Measurements from ENCODE around the gene PTPN14.
A peak's percentile ranks its signal among the peaks of the same experiment; 100 is the strongest.
"Not testable (repeated sequence)": the region's sequence is repeated elsewhere in the genome, so short reads cannot be mapped to it uniquely, and the experiment has no call there.

PTPN14 gene

DNA sequence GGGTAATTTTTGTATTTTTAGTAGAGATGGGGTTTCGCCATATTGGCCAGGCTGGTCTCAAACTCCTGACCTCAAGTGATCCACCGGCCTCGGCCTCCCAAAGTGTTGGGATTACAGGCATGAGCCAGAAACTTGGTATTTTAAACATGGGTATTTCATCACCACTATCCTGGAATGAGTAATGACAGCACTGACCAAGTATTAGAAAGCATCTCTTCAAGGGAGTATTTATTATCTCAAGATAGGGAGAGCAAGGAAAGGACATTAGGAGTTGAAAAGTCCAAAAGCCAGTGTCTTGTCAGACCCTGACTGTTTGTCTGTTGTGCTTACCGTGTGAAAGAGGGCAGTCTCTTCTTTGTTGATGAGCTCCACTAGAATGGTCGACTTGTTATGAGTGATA is 156.8 kb downstream of the PTPN14 start:
- DNase-seq (ENCODE audit: low spot score) = not testable (repeated sequence)

- DNase-seq (ENCODE audit: low spot score) = no peak
These were observed 158.3 kb downstream of the PTPN14 start for GRCh38 chr1:214393086-214393485.

GRCh38 chr1:214391873-214392645 is 159.3 kb downstream of the PTPN14 start:
- no peak for DNase-seq (ENCODE audit: low spot score)

GRCh38 chr1:214389734-214390133 is 161.7 kb downstream of the PTPN14 start:
- no peak for DNase-seq (ENCODE audit: low spot score)

DNA sequence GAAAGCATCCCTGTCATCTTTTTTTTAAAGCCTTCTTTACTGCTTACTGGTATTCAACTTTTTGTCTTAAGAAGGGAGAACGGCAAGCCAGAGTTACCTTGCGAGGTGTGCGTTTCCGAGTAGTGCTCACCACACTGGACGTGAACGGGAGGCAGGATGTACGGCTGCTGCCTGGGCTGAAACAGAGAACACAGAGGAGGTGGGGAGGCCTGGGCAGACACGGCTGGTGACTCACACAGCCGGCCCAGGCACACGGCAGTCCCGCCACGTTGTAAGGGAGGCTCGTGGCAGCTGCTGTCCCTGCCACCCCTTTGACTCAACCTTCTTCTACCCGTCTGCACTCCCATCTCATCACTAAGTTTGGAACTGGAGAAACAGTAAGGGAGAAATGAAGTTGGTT is 164.7 kb downstream of the PTPN14 start:
- no peak for DNase-seq (ENCODE audit: low spot score)

DNA sequence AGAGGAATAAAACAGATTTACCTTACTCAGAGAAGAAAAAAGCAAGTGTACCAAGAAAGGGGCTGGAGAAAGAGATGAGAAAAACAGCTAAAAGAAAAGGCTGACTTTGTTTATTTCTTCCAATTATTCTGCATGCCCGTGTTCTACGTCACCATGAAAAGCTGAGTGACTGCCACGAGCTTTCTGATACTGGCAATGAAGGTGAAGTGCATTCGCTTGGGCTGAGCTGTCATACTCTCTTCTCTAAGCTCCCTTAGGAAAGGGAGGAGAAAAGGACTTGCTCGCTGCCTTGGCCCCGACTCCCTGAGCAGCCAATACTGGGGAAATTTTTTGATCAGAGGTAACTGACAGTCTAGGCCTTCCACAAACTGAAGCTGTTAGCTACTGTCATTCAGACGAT is 165.1 kb downstream of the PTPN14 start:
- DNase-seq (ENCODE audit: low spot score) = no peak

DNA sequence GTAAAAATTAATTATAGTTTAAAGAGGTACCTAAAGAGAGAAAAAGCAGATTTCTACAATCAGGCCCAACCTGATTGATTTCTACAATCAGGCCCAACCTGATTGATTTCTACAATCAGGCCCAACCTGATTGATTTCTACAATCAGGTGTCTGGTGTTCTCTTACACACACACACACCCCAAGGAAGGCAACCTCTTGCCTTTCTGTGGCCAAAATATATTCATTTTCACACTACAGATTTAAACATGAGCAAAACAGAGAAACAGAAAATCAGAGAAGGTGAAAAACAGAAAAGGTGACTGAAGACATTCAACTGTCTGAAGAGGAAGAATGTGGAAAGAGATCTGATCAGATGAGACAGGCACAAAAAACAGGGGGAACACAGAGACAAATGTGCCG is 166.0 kb downstream of the PTPN14 start:
- no peak for DNase-seq (ENCODE audit: low spot score)

- DNase-seq (ENCODE audit: low spot score) = no peak
These were observed 166.9 kb downstream of the PTPN14 start for GRCh38 chr1:214384373-214385079.

- DNase-seq (ENCODE audit: low spot score) = no peak
These were observed 167.7 kb downstream of the PTPN14 start for GRCh38 chr1:214383381-214384372.

DNA sequence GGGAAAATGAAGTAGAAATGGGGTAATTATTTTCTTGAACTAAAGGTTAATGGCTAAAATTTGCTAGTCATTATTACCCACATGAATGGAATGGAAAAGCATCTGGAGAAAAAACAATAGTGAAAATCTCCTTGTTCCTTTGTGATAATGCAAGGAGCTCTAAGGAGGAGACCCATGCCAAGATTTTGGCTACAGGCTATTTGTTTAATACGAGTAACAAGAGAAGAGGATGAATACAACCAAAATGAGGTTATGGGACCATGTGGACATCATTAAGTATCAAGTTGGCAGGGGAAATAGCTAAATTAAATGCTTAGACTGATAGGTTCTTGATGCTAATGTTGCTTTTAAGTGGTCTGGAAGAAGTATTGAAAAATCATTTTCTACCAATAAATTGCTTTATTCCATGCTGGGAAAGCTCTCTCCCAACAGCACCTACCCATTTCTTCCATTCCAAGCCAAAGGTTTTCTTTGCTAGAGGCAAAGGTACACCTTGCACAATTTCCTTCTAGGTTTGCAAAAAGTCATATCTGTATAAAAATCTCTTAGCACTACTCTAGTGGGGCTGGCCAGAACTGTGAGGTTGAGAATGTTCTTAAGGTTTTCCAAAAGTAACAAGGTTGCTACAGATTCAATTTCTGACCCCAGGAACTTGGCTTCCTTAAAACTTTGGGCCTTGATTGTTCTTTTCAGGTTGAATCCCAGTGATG is 170.3 kb downstream of the PTPN14 start:
- no peak for DNase-seq (ENCODE audit: low spot score)

DNA sequence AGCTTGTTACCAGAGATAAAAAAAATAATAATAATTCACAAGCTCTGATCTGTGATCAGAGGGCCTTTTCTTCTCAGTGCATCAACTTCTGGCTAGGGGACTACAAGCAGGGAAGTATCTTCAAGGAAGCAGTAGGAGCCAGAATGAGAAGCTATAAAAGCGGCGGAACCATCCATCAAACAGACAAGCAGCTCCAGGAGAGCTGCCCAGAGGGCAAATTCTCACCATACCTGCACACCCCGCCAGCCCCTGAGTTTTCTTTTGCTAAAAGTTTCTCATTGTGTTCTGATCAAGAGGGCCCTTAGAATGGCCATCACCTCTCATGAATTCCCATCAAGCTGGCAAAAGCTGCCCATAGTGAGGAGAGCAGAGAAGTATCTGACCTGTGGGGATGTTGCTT is 171.0 kb downstream of the PTPN14 start:
- no peak for DNase-seq (ENCODE audit: low spot score)

DNA sequence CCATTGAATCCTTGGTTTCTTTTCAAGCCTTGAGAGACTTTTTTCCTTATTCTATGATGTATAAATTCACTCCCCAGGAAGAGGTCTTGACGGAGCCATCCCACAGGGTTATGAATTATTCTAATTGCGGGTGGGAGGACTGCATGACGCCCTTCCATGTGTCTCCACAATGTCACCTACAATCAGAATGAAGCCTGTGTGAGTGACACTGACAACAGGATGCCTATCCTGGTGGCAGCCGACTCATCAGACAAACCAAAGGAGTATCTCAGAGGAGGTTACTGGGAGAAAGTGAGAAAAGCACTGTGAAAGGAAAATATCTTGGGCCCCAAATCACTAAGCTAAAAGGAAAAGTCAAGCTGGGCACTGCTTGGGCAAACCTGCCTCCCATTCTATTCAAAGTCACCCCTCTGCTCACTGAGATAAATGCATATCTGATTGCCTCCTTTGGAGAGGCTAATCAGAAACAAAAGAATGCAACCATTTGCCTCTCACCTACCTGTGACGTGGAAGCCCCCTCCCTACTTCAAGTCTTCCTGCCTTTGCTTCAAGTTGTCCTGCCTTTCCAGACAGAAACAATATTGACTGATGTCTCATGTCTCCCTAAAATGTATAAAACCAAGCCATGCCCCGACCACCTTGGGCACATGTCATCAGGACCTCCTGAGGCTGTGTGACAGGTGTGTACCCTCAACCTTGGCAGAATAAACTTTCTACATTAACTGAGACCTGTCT is 172.0 kb downstream of the PTPN14 start:
- DNase-seq (ENCODE audit: low spot score) = no peak

GRCh38 chr1:214378492-214378891 is 172.9 kb downstream of the PTPN14 start:
- DNase-seq (ENCODE audit: low spot score) = no peak

DNA sequence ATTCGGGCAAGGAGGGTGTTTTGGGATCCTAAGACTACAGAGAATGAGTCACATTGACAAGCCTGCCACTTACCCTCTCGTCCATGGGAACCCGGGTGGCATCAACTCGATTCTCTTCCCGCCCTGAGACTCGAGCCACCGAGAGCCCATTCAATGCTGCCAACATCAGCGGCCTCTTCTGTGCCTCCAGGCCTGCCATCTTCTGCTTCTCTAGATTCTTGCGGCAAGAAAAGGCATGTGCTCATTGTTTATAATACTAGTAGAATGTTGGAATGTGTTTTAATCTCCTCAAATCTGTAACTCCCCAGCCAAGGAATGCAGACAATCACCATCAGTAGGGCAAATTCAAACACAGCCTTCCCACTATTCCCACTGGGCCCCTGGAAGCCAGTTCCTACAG is 173.5 kb downstream of the PTPN14 start:
- DNase-seq (ENCODE audit: low spot score) = no peak

DNA sequence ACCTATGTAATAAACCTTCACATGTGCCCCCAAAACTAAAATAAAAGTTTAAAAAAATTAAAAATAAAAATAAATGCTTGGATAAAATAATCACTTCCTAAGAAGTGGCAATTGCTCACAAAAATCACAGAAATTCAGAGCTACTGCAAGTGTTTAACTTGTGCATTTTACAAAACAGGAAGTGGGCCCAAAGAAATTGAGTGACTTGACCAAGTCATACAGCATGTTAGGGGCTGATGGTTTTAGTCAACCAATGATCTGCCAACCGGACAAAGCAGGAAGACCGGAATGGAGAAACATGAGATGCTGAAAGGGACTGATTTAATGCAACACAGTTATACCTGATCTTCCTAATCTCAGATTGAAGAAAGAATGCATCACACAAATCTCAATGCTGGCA is 173.9 kb downstream of the PTPN14 start:
- no peak for DNase-seq (ENCODE audit: low spot score)

- peak; percentile 20 for DNase-seq (ENCODE audit: low spot score)
These were observed 179.3 kb downstream of the PTPN14 start for GRCh38 chr1:214372092-214372491.

DNA sequence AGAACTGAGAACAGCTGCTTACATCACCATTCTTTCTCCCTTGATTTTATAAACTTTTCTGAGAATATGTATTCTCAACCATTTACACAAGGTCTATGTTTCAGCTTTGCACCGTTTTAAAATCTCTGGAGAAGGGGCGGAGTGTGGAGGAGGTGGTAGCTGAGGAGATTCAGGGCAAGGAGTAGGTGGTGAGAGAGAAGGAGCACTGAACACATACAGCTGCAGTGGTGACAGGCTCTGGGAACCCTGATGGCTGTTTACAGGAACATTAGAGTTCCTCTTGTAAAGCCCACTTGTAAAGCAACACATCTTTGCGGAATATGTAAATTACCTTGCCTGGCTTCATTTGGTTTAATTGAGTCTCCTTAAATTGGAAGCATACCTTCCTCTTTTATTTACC is 180.8 kb downstream of the PTPN14 start:
- DNase-seq (ENCODE audit: low spot score) = no peak

DNA sequence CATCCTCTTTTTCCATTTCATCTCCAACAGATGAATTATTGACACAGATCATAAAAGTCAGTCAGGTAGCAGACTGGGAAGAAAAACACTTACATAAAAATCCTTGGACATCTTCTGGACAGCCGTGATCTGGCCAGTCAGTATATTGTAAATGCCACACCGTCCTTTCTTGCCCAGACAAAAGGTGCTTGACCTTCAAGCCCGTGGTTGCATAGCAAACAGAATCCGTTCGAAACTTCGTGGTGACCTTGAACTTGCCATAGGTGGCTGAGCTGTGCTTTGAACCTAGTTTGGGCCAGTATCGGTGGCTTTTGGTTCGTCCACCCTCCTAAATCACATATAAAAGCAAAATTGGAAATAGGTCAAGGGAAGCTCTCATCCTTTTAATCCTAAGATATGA is 182.0 kb downstream of the PTPN14 start:
- DNase-seq (ENCODE audit: low spot score) = no peak

GRCh38 chr1:214367841-214368240 is 183.6 kb downstream of the PTPN14 start:
- DNase-seq (ENCODE audit: low spot score) = no peak

DNA sequence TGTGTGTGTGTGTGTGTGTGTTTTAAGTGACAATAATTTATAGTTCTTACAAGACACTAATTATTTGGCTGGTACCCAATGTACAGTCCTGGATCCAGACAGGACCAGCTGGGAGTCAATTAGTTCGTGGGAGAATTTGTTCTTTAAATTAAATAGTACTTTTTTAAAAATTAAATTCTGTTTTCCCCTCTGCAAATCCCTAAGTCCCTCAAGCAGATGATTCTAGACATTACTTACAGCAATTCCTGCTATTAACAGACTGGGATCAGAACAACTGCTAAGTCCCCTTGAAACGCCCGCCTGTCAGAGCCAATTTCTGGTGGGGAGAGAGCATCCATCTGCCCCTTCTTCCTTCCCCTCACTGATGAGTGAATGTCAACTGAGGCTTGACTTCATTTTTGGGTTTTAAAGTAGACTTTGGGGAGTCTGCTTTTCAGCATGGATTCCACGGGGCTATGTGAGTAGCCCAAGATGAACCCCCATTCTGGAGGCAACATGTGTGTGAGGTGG is 186.6 kb downstream of the PTPN14 start:
- no peak for DNase-seq (ENCODE audit: low spot score)

DNA sequence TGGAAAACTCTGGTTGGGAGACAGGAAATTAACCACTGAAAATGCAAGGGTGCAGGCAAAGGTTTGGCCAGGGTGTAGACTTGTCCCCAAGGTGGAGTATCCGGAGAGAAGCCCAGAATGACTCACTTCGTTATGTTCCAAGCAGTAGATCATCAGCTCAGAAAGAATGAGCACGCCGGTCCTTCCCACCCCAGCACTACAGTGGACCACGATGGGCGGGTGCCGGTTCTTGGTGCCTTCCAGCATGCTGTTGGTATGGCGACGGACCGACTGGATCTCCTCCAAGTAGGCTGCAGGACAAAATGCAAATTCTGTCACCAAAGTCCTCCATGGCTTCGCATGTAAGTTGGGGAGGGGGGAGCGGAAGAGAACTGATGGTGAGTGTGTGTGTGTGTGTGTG is 187.0 kb downstream of the PTPN14 start:
- no peak for DNase-seq (ENCODE audit: low spot score)

Data from Ammon's horn (tissue), 1 donor.